GM19397 (cell line): Measurements from ENCODE around the gene GTF2H1.

Experiments used
- ATAC-seq: cut with Tn5 transposase; IDR thresholded peaks from one replicate; pipeline ENCODE4 v1.9.1; 2021; ENCODE audit warnings: mild to moderate bottlenecking, moderate library complexity; ENCODE audit not compliant: unreplicated experiment

GTF2H1 gene

DNA sequence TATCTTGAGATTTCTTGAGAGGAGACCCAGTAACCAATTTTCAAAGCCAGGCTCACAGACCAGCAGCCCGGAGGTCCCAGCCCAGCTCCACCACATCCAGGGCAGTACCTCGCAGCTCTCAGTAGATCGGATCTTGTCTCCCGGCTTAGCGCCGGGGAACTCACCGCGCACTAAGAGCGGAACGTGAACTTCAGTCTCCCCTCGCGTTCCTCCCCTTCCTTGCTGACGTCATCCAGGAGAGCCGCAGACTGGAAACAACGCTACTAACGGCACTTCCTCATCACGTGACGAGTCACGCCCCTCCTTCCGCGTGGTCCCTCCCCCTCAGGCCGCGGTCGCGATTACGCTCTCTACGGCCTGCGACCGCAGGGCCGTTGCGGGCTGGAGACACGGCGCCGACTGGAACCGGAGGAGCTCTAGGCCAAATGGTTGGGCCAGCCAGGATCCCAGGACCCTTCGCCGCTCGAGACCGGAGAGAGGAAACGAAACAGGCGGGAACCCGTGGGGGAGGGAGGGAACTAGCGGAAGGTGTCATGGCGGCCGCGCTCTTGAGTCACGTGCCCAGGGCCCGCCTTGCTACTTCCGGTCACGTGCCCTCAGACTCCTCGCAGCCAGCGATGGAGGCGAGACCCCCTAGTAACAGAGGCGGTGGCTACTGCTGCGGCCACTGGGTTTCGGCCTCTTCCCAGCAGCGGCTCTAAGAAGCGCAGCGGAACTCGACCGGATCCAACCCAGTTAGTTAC lies at the start of gene GTF2H1, which contains the start of gene HPS5:
GTF2H1 (plus strand) TSS at position 599 of the 743 bp plus-strand sequence. CDS start 10,508 bp downstream, outside the sequence.
HPS5 (minus strand) TSS at position 172 of the 743 bp plus-strand sequence. CDS start 4,282 bp downstream, outside the sequence.
- ATAC-seq: peak; percentile 89

DNA sequence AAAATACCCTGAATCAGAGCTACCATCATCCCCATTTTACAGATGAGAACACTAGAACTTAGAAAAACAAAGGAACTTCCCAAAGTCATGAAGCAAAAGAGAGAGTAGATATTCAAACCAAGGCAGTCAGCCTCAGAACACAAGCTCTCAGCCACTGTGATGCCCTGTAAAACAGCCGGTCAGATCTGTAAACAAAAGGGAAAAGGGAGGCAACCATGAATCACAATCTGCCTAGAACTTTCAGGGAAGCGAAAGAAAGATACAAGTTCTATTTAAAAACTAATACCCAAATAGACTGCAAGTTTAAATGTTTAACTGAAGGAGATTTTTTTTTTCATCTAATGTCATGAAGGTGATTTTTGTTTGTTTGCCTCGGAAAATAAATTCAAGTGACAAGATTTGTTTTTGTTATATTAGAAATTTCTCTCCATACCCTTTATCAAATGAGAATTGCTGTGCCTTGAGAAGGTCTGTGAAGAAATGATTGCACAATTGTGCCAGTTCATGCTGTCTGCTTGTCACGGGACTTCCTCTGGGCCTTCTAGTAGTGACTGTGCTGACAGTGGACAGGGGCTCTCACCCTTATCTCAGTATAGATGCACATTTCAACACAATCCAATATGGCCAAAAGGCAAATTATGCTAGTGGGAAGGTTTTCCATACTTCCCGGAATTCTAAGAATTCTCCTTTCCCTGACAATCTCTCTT lies 44.6 kb upstream of the GTF2H1 start:
- ATAC-seq: no peak

DNA sequence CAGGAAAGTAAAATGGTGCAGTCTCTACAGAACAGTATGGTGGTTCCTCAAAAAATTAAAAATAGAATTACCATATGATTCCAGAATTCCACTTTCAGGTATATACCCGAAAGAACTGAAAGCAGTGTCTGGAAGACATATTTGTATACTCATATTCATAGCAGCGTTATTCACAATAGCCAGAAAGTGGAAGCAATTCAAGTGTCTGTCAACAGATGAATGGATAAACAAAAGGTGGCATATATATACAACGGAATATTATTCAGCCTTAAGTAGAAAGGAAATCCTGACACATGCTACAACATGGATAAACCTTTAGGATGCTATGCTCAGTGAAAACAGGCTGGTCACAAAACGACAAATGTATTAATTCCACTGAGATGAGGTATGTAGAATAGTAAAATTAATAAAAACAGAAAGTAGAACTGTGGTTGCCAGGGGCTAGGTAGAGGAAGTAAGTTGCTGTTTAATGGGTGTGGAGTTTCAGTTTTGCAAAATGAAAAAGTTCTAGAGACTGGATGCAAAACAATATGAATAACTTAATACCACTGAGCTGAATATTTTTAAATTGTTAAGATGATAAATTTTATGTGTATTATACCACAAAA lies 41.8 kb upstream of the GTF2H1 start:
- ATAC-seq: peak; percentile 85

DNA sequence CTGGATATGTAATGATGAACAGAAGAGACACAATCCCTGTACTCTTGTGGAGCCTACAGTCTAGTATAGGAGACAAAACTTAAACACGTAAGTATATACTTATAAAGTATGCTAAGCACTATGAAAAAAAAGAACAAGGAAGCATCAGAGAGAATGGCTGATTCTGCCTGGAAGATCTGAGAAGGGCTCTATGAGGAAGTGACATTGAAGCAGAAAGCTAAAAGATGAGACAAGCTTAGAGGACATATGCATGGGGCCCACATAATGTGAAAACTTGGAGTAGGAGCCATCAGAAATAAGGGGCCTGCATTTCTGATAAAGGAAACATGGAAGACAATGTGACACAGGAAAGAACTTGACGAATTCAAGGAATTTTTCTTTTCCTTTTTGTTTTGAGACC lies 39.7 kb upstream of the GTF2H1 start:
- ATAC-seq: no peak

DNA sequence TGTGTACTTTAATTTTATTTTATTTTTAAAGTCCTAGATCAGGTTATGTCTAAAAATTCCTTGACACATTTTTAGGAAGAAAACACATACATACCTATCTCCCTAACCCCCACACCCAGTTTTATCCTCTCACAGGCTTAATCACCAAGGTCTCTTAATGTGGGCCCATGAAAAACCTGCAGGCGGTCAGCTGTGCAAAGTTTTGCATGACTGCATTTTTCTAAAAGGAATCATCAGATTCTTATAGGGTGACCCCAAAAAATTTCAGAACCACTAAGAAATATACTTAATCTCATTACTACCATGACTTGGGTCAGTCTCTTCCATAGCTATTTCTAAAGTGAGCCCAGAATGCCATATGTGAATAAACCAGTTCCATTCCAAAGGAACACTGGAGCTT lies 36.5 kb upstream of the GTF2H1 start:
- no peak for ATAC-seq

DNA sequence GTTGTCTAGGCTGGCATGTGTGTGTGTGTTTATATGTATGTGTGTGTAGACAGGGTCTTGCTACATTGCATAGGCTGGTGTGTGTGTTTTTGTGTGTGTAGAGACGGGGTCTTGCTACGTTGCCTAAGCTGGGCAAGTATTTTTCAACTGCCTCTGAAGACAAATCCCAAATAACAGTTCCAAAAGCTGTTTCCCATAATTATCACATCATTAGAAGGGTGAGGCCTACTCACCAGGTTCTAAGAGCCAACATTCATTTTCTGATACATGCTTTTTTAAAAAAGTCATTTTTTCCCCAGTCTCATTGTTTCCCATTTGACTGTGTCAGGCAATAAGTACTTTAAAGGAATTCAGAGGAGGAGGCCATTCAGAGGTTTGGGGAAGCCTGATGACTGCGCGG lies 33.5 kb upstream of the GTF2H1 start:
- no peak for ATAC-seq

DNA sequence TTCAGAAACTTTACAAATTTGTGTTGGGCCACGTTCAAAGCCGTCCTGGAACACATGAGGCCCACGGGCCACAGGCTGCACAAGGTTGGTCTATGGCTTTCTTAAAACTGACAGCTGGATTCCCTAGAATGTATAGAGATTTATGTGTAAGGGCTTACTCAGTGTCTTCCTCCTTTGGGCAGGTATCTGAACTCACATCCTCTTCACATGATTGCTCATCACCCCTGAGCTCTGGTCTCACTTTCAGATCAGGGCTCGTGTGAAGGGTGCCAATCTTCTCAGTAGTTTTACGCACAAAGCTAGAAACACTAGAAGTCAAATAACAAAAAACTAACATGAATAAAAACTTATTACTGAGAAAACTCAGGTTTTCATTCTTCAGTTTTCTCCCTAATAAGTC lies 27.5 kb upstream of the GTF2H1 start:
- no peak for ATAC-seq

DNA sequence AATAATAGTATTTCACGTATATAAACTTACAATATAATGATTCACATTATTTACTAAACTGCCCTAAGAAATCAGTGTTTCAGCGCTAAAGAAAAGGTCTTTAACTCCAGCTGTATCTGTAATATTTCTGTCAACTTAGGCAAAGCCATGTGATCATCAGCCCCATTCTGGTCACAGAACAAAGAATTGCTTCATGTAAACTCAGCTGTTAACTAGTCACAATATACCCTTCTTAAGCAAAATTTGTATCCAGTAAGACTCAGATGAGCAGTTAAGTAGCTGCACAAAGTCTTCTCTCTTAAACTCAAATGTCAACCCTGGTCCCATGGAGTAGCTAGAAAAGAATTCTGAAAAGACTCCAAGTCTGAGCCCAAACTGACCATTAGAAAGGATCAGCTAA lies 27.1 kb upstream of the GTF2H1 start:
- no peak for ATAC-seq

DNA sequence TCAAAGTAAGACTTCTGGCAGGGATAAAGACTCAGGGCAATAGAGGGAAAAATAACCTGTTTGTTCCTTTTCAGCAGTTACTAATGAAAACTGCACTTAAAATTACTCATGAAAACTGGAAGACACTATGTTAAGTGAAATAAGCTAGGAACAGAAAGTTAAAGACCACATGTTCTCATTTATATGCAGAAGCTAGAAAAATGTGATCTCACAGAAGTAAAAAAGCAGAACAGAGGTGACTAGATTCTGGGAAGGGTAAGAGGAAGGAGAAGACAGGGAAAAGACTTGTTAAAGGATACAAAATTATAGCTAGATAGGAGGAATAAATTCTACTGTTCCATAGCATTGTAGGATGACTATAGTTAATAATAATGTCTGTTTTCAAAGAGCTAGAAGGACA lies 22.6 kb upstream of the GTF2H1 start:
- ATAC-seq: no peak

DNA sequence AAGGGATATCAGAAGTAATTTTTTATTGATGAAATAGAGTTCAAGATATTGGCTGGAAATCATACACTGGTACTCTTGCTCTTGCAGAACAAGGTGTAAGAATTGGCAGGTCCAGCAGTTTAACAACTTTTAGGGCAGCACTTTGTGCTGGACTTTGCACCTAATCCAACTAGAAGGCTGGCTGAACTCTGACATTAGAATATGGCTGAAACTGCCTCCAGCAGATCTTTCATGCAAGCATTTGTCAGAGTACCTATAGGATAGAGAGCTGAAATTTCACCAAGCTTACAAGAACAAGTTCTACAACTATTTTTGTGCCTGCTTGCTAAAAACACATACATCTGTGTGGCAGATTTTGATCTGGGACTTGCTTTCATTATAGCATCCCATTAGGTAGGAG lies 17.6 kb upstream of the GTF2H1 start:
- no peak for ATAC-seq

DNA sequence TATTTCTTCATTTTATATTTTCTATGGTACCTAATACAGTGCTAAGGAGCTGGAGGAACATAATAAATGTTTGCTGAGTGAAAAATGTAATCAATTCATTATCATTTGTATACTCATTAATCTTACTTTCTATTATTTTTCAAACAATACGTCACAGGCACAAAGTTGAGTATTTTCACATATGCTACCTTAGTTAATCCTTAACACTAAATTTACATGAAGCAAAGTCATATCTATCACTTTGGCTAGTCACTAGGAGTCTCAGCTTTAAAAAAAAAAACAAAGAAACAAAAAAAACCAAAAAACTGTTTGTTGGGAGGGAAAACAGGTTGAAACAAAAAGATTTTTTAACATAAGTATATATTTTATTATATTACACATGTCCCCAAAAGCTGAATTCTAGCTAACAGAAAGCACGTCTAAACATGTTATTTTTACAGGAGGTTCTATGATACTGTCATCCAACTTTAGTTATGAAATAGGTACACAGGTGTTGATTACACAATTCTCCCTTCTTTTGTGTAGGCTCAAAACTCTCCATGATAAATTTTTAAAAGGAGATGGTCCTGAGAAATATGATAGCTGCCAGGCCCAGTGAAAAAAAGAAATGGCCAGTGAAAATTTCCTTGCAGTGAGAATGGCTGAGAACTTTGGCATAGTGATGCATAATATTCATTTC lies 14.8 kb upstream of the GTF2H1 start:
- ATAC-seq: no peak

DNA sequence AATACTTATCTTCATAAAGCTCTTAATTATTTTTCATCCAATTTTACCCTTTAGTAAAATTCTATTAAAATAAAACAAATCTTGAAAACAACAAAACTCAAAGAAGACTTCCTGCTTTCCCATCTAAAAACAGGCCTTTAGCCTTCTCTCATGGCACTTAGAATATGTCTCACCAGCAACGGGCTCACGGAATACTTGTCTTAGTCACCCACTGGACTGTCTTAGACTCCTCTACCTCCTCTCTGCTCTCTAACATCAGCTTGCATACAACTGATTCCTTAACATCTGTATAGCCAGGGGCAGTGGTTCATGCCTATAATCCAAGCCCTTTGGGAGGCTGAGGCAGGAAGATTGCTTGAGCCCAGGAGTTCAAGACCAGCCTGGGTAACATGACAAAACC lies 14.1 kb upstream of the GTF2H1 start:
- ATAC-seq: no peak

DNA sequence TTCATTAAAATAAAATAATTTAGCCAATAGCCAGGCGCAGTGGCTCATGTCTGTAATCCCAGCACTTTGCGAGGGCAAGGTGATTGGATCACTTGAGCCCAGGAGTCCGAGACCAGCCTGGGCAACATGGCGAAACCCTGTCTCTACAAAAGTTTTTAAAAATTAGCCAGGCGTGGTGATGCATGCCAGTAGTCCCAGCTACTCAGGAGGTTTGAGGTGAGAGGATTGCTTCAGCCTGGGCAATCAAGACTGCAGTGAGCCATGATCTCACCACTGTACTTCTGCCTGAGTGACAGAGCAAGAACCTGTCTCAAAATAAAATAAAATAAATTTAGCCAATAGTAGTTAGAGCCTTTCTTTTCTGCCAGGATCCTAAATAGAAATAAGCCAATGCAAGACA lies 12.7 kb upstream of the GTF2H1 start:
- ATAC-seq: no peak

DNA sequence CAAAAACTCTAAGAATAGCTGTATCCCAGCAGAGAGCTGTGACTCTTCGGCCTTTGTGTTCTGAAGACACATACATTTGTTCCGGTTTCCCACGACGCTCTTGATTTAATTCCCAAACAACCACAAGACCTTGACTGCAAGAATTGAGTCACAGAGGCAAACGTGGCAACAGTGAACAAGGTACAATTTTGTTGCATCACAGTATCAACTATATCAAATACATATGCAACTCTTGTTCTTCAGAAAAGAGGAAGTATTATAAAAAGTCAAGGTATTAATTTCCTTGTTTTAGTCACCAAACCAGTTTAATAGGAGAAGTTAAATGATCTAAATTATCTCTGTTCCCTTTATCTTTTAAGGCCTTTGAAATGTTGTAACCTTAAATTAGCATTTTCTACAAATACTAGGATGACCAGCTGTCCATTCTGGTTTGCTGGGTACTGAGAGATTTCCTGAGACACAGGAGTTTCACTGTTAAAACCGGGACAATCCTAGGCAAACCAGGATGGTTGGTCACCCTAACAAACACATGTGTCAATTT lies 11.5 kb upstream of the GTF2H1 start:
- no peak for ATAC-seq

DNA sequence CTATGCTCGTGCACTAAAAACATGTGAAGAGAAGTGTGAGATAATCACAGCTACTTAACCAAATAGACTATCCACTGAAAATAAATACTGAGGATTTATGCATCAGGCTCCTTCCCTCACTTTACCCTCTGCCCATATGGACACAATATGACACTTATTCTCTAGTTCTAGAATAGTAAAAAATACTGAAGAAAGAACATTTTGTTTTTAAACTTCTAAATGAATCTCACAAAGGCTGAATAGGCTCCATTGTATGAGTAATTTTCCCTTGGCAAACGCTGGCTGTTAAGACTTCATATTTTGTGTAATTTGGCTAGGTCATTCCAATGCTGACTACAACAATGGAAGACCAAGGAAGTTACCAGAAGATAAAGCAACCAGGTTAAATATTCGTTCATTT lies 10.4 kb upstream of the GTF2H1 start:
- ATAC-seq: no peak

DNA sequence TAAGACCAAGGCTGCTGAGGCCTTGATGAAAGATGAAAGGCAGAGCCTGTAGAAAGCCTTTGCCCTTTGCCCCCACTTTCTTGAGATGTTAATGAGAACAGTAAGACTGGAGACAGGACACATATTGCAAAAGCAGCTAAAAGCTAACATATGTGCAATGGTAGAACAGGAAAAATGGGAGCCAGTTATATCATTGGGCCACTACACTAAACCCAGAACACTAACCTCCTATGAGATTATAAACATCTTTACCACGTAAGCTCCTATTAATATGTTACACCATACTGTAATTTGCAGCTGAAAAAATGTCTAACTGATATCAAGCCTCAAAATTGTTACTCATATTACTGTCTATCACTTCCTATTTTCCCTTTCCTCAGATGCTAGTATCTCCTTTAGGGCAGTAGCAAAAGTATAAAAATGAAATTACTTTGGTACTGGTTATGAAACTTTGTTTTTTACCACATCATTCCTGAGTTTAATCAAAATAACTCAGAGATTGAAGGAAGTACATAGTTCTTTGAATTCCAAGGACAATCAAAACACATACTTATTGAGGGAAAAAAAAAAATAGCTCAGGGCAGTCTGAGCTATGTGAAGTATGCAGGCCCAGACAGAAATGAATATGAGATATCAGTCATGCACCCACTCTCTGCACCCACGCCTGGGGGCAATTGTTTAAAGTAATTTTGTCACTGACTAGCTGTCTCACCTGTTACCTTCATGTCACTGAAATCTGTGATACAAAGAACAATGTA lies 9.5 kb upstream of the GTF2H1 start:
- no peak for ATAC-seq

DNA sequence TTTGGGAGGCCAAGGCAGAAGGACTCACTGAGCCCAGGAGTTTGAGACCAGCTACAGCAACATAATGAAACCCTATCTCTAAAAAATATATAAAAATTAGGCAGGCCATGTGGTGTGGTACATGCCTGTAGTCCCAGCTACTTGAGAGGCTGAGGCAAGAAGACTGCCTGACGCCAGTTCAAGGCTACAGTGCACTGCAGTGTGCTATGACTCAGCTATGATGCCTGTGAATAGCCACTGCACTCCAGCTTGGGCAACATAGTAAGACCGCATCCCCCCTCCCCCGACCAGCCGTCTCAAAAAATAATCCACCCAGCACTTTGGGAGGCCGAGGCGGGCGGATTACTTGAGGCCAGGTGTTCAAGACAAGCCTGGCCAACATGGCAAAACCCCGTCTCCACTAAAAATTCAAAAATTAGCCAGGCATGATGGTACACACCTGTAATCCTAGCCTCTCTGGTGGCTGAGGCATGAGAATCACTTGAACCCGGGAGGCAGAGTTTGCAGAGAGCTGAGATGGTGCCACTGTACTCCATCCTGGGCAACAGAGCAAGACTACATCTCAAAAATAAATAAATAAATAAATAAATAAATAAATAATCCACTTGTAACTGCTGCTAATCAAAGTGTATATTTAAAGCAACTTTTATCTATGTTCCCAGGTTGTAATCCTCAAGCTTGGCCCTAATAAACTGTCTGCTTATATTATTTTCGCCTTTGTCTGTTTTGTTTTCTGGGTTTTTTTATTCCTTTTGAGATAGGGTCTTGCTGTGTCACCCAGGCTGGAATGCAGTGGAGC lies 8.2 kb upstream of the GTF2H1 start:
- ATAC-seq: no peak

DNA sequence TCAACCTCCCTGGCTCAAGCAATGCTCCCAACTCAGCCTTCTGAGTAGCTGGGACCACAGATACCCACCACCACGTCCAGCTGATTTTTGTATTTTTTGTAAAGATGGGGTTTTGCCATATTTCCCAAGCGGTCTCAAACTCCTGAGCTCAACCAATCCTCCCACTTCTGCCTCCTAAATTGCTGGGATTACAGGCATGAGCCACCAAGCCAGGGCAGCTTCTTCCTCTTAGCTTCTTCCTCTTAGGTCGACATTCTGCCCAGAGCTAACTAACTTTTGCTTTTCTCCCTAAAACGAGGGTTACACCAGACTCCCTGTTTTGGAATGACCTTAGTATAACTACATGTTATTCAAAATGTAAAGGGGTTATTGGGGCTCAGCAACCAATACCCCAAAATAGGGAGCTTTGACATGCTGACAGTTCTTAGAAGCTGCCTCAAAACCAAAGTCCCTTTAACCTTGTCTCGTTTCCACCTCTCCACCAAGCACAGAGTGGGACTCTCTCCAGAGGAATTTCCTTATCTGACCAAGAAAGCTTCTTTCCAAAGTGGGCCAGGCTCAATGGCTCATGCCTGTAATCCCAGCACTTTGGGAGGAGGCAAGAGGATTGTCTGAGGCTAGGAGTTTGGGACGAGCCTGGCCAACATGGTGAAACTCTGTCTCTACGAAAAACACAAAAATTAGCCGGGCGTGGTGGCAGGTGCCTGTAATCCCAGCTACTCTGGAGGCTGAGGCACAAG lies 7.4 kb upstream of the GTF2H1 start:
- no peak for ATAC-seq

DNA sequence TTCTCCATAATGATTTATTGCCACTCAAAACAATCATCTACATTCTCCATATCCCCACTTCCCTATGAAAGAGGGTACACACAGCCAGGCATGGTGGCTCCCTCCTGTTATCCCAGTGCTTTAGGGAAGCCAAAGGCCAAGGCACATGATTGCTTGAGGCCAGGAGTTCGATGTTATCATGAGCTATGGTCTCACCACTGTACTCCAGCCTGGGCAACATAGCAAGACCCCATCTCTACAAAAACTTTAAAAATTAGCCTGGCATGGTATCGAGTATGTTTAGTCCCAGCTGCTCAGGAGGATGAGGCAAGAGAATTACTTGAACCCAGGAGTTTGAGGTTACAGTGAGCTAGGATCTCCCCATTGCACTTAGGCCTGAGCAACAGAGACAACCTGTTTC lies 6.5 kb upstream of the GTF2H1 start:
- ATAC-seq: no peak
